ENCODE data around the gene PHLDB2. TPM values are rescaled to one million over a fixed set of nuclear protein-coding genes. Genes with fewer than 3 reads are reported as not detected.
A peak's percentile ranks its signal among the peaks of the same experiment; 100 is the strongest.

Gene PHLDB2
- total and polyA plus RNA-seq, 2 of the 8 experiments (the other 6 are each of a cell fraction or from before 2014, with no cell fraction given) = 5.8 to 22.6 TPM

- Histone ChIP-seq H4K91ac (replicated peaks; ENCODE audit: insufficient read length, low read length) (no peak overlapping the region), H2BK15ac (ENCODE audit: low read length) (no peak overlapping the region), H3K9ac (replicated peaks in 1 of 4; ENCODE audit: extremely low read depth in 1 of 4, low read depth in 3 of 4, low read length in 3 of 4) (peak overlapping the region in 3 of 4 experiments; percentile 31 to 87 (median 86); a peak in 4 of 7 replicates), H3K56ac (replicated peaks; ENCODE audit: insufficient read length, low read depth, low read length) (peak overlapping the region; percentile 84), H3K4ac (replicated peaks; ENCODE audit: insufficient read length, low read depth, low read length) (no peak overlapping the region), H3K79me2 (ENCODE audit: control insufficient read depth in 1 of 2, insufficient read depth in 2 of 2, low read length in 2 of 2) (peaks cover 0 to 17% of the 10 kb centered on the region in 2 experiments; a peak in 3 of 4 replicates), H2BK12ac (ENCODE audit: low read depth, low read length) (no peak overlapping the region), H4K8ac (ENCODE audit: extremely low read depth, insufficient read depth, low read length) (peak overlapping the region; percentile 87; the same call in 1 of the 2 replicates), H2AK5ac (ENCODE audit: low read depth, low read length) (no peak overlapping the region), H4K5ac (ENCODE audit: insufficient read length, low read depth, low read length) (no peak overlapping the region), H2BK20ac (ENCODE audit: low read length) (no peak overlapping the region), H3K36me3 (ENCODE audit: control insufficient read depth in 2 of 4, insufficient read depth in 4 of 4, low read length in 3 of 4) (no peaks in the 10 kb centered on the region; a peak in 1 of 8 replicates), H2AFZ (ENCODE audit: low read length) (peak overlapping the region; percentile 87), H2BK120ac (replicated peaks; ENCODE audit: low read depth, low read length) (no peak overlapping the region), H2BK5ac (ENCODE audit: low read depth, low read length) (no peak overlapping the region), H3K4me2 (ENCODE audit: insufficient read depth in 1 of 2, low read depth in 2 of 2, low read length in 2 of 2) (peak overlapping the region; percentile 63 to 79), H3K4me3 (ENCODE audit: extremely low read depth in 1 of 4, insufficient read depth in 2 of 4, low read depth in 3 of 4, low read length in 4 of 4) (peak overlapping the region; percentile 80 to 91 (median 84)), H3K27ac (ENCODE audit: low read depth, low read length) (no peak overlapping the region), H3K23me2 (ENCODE audit: low read depth, low read length) (peaks cover 3% of the 10 kb centered on the region), H3K23ac (ENCODE audit: insufficient read length) (no peak overlapping the region), H3K9me3 (ENCODE audit: insufficient read depth in 2 of 2, low read depth in 1 of 2, low read length in 1 of 2) (no peaks in the 10 kb centered on the region), H3K4me1 (replicated peaks in 1 of 4; ENCODE audit: control insufficient read depth in 3 of 4, insufficient read depth in 4 of 4, low read length in 3 of 4) (no peaks in the 10 kb centered on the region), H3K79me1 (ENCODE audit: low read depth, low read length) (no peaks in the 10 kb centered on the region; the same call in 1 of the 2 replicates), H4K20me1 (replicated peaks in 1 of 2; ENCODE audit: control insufficient read depth in 1 of 2, insufficient read depth in 2 of 2, low read length in 2 of 2) (no peaks in the 10 kb centered on the region), H3K18ac (ENCODE audit: extremely low read depth, low read length) (no peak overlapping the region; the same call in 1 of the 2 replicates), H3K14ac (ENCODE audit: insufficient read length) (no peak overlapping the region), H3K27me3 (replicated peaks in 1 of 4; ENCODE audit: control insufficient read depth in 3 of 4, extremely low read depth in 1 of 4, insufficient read depth in 3 of 4, low read length in 3 of 4) (no peaks in the 10 kb centered on the region)
- WGBS, 2 experiments (ENCODE audit: extremely low coverage in 1 of 2, insufficient coverage in 1 of 2, insufficient read length in 1 of 2, insufficient replicate concordance in 2 of 2, low coverage in 1 of 2, low lambda C conversion rate in 2 of 2, missing lambda C conversion rate in 1 of 2) = 58% methylated on average over 5 of the region's 5 CpGs; no CpG with 5 or more reads in 1 of the 2 experiments
- POLR2A ChIA-PET (ENCODE audit: partially characterized antibody) = interaction anchor here (0.5 to 2.1 kb wide), 15 partner anchors 9 to 262 kb away, joined by 3 to 16 read pairs (median 4); partner anchors contain the start of genes C3orf52 and TAGLN3
- no peak for DNase-seq (ENCODE audit: low read depth in 1 of 2, low spot score in 2 of 2)
- no peak for FAIRE-seq
- CTCF ChIA-PET (ENCODE audit: partially characterized antibody) = interaction anchor here (1.0 to 4.8 kb wide), 11 partner anchors 9 to 262 kb away, joined by 3 to 30 read pairs (median 5); no protein-coding TSS in a partner anchor
- TF ChIP-seq CHD2 (IDR thresholded peaks at IDR 0.05; ENCODE audit: low read length) (no peak), CREB1 (IDR thresholded peaks at IDR 0.05) (no peak), SIN3A (conservative IDR thresholded peaks at IDR 0.05 in 1 of 2, IDR thresholded peaks at IDR 0.05 in 1 of 2; ENCODE audit: low read depth in 1 of 2, low read length in 2 of 2) (no peak), SP4 (IDR thresholded peaks at IDR 0.05; ENCODE audit: low read length) (no peak), NANOG (IDR thresholded peaks at IDR 0.05; ENCODE audit: insufficient read depth, low read depth, low read length, poor library complexity, severe bottlenecking) (no peak), RAD21 (IDR thresholded peaks at IDR 0.05 in 1 of 2, conservative IDR thresholded peaks at IDR 0.05 in 1 of 2; ENCODE audit: low read depth in 2 of 2, low read length in 2 of 2) (no peak), CHD1 (IDR thresholded peaks at IDR 0.05; ENCODE audit: low read depth, low read length) (no peak), POLR2A (IDR thresholded peaks at IDR 0.05; ENCODE audit: control extremely low read depth in 1 of 2, low read depth in 2 of 2, low read length in 2 of 2) (no peak), SP2 (IDR thresholded peaks at IDR 0.05; ENCODE audit: low read length) (no peak), SIX5 (IDR thresholded peaks at IDR 0.05; ENCODE audit: low read depth, low read length) (no peak), GTF2F1 (IDR thresholded peaks at IDR 0.05; ENCODE audit: borderline replicate concordance, low read depth, low read length) (no peak), SAP30 (IDR thresholded peaks at IDR 0.05; ENCODE audit: insufficient read depth, insufficient replicate concordance, low read length) (no peak), BACH1 (IDR thresholded peaks at IDR 0.05; ENCODE audit: low read length) (no peak), JUND (IDR thresholded peaks at IDR 0.05; ENCODE audit: low read length) (no peak)
Measured at GRCh38 chr3:111979434-111980038, 120.5 kb downstream of the PHLDB2 start.

Measured in H1 (cell line).